Activated CD4-positive, CD25-positive, alpha-beta regulatory T cell treated with anti-CD3 and anti-CD28 coated beads, Interleukin-2, amount 50 U/mL, for 72 hours (primary cell): ENCODE data around the gene RELT.
"Not testable (repeated sequence)": the region's sequence is repeated elsewhere in the genome, so short reads cannot be mapped to it uniquely, and the experiment has no call there.

ENCODE experiments used
- DNase-seq: peaks from one replicate; pipeline ENCODE4 v3.0.0; 2021

Gene RELT

DNA sequence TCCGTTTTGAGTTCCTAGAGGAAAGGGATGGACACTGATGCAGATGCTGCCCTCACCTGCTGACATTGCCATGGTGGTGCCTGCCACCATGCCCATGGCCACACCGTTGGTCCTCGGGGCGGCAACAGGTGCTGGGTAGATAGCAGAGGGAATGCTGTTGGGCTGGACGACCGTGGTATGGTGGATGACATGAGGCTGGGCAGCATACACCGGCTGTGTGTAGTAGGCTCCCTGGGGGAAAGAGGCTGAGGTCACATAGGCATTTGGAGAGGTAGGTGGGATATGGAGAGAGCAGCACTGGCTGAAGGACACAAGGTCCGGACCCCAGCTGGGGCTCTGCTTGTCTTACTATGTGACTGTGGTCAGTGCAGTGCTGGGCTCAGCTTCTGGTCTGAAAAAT, 33.2 kb downstream of the RELT start:
- no peak for DNase-seq

DNA sequence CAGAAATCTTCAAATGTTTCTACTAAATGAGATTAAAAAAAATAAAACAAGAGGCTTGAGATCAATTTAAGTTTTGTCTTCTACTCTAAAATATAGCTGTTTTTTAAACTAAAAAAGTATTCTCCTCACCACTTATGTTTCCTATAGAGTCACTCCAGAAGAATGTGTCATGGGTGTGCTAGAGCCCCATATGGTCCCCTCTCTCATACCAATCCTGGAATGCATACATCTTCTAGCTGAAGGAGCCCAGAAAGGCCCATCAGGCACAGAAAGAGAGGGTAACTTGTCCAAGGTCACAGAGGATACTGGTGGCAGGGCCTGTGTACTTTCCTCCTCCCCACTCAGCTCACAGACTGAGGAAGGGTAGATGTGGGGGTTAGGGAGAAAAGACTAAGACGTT, 34.4 kb downstream of the RELT start:
- no peak for DNase-seq

DNA sequence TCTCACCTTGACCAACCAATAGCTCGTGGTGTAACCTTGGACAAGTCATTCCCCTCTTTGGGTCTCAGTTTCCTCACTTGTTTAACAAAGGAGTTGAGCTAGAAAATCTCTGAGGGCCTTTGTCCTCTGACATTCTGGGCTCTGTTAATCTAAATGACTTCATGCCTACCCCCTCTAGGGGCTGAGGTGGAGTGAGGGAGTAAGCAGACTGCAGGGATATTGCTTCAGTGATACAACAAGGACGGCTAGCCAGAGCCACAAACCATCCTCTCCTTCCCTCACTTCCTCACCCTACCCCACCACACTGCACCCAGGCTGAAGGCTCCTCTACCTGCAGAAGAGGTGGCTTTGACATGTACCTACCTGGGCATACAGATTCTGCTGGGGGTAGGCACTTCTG, 34.8 kb downstream of the RELT start:
- no peak for DNase-seq

DNA sequence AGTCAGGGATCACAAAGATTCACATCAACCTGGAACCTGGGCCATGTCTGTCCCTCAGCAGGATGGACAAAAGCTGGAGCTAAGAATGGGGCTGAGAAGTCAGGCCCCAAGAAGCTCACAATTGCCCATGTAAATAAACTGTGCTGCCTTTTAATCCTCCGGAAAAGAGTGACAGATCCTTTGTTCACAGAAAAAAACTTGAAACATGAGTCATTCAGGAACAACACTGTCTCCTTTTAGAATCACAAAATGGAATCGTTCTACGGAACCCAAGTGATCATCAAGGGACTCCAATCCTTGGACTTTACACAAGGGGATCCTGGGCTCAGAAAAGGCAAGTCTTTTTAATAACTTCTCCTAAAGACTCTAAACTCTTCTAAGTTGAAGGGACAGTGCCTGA, 36.1 kb downstream of the RELT start:
- no peak for DNase-seq

DNA sequence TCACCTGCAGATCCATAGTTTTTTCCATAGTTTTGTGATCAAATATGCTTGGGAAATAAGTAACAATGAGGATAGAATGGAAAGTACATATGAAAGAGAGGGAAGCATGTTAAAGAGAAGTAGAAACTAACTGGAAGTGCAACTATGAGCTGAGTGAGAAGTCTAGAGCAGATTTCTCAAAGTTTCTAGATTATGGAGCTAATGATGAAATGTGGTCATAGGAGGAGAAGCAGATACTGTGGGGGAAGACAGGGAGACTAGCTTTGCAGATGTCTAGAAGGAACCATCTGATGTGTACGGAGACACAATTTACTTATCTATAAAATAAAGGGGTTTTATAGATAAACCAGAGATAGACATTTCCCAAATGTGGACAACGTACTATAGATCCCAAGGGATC, 37.1 kb downstream of the RELT start:
- no peak for DNase-seq

DNA sequence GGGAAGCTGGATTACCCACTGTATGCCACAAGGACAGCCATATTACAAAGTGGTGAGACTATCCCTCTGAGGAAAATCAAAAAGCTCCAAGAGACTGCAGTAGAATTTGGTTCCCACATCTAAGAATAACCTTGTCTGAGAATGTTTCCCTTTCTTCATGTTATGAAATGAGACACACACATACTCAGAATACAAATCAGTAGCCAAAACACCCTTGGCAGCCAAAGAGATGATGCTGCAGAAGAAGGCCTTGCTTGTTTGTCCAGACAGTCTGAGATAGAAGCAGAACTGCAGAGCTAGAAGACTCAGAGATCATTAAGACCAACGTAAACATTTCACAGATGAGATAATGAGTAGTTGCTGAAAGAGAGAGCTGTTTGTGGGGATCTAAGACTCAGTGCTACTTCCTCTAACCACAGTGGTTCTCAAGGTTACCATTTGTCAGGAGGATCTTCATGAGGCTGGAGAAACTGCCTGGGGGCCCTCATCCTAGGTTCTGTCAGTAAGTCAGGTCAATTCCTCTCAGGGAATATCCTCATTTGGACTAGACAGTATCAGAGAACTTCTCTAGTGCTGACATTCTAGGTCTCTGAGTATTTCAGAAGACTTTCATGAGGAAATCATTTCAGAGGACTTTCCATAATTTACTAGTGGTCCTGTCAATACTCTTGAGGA, 38.9 kb downstream of the RELT start:
- DNase-seq: no peak

DNA sequence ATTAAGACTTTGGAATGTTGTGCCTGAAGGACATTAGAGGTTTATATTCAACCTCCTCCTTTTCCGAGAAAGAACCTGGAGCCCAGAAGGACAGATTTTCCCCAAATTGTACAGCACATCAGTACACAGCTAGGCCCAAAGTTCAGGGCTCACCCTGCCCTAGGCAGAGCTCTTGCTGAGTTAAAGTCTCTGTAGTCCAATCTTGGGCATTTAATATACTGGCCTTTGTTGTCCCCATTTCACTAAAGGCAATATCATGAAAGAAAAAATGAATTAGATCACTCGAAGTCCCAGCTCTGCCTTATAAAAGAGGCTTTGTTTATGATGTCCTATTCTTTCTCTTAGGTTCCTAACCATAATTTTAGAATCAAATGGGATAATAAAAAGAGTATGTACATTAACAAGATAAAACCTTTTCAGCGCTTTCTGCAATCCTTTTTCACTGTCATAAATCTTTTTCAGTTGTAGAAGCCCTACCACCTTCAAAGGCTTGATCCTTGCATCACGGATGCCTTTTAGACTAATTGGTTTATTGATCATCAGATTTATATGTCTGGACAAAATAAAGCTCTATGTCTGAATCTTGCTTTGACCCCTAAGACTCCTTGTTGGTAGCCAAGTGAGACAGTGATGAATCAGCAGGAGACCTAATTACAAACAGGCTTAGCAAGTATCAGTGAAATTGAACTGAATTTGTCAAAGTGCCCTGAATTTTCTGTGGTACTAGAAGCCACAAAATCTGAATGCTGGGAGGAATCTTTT, 39.8 kb downstream of the RELT start:
- no peak for DNase-seq

DNA sequence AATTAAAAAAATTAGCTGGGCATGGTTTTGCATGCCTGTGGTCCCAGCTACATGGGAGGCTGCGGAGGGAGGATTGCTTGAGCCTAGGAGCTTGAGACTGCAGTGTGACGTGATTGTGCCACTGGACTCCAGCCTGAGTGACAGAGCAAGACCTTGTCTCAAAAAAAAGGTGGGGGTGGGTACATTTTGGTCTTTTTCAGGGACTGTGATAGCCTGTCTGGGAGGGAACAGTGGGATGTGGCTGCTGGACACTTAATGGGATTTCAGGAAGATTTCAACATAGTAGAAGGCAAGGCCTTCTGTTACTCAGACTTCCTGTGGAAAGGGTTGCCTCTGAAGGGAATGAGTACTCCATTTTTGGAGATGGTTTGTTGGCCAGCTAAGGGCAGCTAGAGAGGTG, 40.6 kb downstream of the RELT start:
- no peak for DNase-seq

DNA sequence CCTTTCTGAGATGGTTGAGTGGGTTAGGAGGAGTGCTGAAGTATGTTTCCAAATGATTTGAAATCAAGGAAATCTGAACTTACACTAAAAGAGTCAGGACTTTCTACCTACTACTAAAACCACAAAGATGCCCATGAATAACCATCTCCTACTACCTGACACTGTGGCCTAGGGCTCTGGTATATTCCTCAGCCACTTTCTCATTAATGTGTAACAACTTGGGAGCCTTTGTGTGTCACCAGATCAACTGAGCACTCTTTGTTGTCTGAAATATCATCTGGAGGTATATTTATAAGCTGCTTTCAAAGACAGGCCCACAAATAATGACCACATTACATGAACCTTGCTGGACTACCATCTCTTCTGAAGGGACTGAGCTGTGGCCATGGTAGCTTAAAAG, 43.9 kb downstream of the RELT start:
- DNase-seq: no peak

DNA sequence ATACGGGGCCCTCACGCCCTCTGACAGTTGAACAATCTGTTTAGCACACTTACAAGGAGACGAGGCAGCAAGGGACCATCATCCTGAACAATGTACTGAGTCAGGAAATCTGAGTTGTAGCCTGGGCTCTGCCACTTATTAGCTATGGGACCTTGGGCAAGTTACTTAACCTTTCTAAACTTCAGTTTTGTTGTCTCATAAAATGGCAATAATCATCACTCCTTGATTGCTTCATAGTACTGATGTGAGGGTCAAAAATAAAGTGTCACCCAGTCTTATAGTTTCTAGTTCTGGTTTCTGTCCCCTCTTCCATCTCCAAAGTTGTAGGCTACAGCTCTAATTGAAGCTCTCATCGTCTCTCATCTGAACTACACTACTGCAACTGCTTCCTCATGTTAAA, 46.7 kb downstream of the RELT start:
- DNase-seq: no peak

DNA sequence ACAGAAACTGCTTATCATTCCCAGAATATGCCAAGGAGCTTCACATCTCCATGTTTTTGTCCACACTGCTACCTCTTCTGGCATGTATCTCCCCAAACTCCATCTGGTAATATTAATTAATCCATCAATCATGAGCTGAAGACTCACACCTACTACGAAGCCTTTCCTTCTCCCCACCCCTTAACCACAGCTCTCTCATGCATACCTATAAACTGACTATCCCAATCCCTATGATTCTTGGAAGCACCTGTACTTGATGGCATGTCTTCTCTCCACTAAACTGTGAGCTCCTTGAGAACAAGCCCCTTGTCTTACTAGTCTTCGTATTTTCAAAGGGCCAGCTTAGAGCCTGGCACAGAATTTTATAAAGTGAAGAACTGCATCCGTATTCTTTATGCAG, 47.3 kb downstream of the RELT start:
- DNase-seq: no peak

DNA sequence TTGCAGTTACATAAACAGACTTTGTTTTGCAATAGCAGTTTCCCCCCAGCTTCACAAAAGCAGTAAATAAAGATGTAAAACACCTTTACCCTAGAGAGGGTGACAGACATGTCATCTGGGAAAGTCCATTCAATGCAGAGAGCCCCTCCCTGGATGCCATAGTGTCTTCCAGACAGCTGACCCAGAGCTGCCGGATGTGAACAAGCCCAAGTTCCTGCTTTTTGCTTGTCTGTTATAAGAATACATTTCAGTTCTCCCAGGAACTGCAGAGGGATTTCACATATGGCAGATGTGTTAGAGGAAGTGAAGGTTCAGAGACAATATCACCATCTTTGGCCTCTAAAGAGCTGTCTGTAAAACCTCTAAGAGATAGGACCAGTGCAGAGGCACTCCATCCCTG, 48.9 kb downstream of the RELT start:
- no peak for DNase-seq

DNA sequence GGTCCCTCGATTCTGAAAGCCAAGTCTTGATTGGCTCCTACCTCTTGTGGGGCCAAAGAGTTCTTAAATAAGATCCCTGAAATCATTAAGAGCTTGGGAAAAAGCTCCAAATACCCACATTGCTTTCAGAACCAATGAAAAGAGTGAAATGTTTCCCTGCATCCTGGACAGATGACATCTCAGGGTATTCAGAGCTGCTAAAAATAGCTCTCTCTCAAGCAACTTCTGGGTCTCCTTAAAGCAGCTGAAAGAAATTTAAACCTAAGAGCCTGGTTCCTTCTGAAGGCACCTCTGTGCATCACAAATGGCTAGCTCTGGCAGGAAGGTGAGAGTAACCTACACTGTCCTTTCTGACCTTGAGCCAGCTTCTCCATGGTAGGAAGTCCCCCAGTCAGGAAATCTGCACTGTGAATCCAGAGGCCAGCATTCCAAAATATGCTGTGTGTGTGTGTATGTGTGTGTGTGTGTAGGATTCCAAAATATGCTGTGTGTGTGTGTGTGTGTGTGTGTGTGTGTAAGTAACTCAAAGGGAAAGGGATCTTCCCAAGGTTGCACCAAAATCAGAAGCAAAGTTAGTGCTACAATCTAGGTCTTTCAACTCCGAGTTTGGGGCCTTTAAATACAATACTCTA, 50.1 kb downstream of the RELT start:
- no peak for DNase-seq

DNA sequence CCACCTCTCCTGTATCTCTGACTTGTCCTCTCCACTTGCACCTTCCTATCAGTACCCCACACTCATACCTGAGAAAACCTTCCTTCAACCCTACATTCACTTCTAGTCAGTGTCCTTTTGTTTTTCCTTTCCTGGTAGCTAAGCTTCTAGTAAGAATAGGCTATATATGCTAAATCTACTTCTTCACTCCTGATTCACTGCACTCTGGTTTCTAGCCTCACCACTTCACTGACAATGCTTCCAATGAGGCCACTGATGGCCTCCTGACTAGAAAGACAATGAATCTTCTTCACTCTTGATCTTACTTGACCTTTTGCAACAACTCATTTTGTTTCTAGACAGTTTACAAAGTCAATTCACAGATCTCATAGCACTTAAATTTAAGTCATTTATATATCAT, 52.0 kb downstream of the RELT start:
- no peak for DNase-seq

DNA sequence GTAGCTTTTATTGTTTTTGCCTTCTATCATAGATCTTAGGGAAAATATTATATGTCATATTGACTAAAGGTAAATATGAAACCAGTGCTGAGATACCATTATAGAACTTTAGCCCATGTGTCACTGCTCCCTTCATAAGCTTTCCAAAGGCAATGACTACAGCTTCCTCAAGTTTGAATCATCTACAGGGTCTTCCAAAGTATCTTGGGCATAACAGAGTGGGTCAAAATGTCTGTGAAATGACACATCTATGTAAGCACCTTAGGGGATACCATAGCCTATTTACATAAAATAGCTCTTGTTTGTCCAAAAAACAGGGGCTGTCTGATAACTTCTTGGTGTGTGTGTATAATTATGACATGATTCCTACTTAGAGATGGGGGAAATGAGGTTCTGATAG, 52.5 kb downstream of the RELT start:
- no peak for DNase-seq

DNA sequence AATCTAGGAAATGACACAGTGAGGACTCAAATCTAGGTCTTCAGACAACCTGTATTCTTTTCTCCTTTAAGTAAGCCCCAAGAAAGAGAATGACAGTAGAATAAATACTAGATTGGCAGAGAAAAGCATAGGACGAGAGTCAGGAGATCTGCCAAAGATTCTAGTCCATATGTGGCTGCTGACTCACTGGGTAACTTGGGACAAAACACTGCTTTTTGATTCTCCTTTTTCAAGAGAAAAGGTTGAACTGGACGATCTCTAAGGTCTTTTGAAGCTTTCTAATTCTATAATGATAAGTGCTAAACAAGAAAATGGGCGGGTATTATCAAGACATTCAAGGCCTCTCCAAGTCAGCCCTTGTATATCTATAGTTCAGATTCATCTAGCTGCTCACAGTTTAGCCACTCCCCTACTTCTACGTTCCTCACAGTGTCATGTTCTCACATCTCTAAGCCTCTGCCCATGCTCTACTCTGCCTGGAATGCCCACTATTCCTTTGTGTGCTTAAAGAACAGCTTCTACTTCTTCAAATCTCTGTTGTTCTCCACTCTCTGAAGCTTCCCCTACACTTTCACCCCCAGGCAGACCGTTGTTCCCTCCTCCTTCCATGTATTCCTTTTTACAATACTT, 53.0 kb downstream of the RELT start:
- DNase-seq: no peak

DNA sequence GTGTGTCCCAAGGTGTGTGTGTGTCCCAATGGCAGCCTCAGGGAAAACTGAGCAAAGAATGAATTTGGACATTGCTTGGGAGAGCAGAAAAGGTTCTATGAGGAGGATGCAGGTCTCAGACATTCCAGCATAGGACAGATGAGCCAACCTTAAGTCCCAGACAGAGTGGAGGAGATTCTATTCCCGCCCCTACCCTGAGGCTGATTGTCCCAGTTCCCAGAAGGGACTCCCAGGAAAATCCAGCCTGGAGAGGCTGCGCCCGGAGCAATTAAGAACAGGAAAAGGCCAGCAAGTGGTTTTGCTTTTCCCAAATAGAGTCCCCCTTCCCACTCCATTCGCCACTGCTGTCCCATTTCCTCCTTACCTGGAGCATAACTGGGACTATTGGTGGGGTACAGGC, 54.1 kb downstream of the RELT start:
- no peak for DNase-seq

DNA sequence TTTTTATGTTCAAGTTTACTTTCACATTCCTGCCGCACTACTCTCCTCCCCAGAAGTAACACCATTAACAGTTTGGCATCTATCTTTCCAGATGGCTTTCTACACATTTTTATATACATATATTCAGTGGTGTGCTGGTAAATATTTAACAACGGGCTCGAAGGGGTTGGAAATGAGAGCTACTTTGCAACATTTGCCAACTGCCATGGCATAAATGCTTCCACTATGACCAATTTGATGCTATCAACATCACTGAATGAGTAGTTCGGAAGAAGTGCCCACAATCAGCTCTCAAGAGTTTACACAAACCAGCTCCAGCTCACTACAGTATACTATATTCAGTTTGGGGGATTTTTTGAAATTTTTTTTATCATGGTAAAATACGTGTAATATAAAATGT, 55.2 kb downstream of the RELT start:
- DNase-seq: no peak

DNA sequence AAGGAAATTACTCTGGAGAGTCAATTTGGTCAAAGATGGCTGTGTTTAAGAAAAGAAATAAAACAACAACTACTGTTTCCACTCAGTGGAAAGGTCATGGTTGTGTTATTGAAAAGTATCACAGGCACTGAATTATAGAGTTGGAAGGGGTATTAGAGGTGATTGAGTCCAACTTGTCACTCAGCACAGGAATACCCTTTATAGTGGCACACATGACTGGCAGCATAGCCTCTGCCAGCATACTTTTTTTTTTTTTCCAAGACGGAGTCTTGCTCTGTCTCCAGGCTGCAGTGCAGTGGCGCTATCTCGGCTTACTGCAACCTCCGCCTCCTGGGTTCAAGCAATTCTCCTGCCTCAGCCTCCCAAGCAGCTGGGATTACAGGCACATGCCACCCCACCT, 60.7 kb downstream of the RELT start:
- not testable (repeated sequence) for DNase-seq

DNA sequence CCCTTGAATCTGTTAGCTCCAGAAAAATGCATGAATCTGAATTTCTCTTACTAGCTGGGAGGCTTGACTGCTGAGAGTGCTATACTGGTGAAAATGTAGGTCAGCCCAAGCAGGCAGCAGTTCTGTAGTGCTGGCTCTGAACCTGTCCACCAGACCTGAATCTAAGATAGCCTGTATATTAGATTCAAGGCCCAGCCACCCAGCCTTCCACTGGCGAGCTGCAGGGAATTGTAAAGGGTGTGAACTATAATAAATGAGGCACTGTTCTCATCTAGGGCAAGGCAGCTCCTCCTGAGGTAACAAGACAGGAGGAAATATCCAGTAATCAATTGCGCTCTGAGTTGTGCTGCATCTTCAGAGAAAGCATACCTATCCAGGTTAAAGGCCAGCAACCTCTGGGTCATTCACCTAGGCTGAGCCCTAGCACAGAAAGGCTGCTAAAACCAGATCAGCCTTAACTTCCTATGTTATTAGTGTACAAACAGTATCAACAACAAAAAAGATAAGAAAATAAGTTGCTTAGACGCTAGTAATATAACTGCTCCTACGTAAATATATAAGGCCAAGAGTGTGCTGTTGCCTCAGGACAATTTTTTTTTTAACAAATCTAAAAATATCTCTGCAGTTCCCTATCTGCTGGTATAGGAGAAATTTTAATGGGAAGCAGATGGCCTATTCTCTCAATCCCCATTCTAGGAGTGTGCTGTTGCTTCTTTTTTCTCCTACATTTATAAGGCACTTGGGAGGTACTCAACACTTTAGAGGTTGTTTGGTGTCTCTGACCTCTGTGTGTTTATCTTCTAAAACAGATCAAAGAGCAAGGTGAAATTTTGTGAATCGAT, 63.0 kb downstream of the RELT start:
- no peak for DNase-seq

DNA sequence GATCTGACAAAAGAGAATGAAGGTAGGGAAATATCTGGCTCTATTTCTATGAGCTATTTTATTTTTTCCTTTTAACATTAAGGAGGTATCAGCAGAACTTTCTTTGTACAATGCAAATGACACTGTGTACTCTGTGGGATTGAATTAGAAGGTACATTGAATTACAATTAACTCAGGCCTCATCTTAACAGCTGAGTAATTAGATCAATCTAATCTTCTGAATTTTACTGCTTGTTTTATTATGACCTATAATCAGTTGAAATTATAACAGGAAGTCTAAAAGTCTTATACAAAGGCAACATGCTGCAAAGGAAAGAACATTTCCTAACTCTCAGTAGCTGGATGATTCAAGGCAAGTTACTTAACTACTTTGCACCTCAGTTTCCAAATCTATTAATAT, 69.8 kb downstream of the RELT start:
- DNase-seq: no peak

DNA sequence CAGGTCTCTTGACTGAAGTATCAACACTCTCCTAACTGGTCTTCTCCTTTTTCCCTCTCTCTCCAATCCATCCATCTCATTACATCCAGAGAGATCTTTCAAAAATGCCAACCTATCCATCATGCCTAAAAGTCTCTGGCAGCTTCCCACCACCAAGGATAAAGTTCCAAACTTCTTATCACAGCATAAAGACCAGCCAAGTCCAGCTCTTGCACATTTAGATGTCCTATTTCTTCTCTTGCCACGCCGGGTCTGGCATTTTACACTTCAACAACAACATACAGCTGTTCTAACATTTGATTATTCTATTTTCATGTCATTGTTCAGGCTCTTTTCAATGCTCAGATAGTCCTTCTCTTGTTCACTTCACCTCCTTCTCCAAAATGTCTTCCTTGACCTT, 70.6 kb downstream of the RELT start:
- DNase-seq: no peak
